Adipocyte (in vitro differentiated cells): ENCODE measurements around the gene SLC16A8.

ENCODE experiments used
- DNase-seq: peaks from one replicate; pipeline ENCODE4 v3.0.0-alpha.2; 2015; ENCODE audit warnings: low read depth
- H3K27me3 ChIP-seq: replicated peaks from 2 replicates; pipeline ENCODE4 v1.7.0; 2013; ENCODE audit warnings: mild to moderate bottlenecking, low read length, moderate library complexity; ENCODE audit not compliant: control insufficient read depth, insufficient read depth
- H3K36me3 ChIP-seq: 2 replicates; pipeline ENCODE4 v1.7.0; 2013; ENCODE audit warnings: low read length, mild to moderate bottlenecking, moderate library complexity; ENCODE audit not compliant: control insufficient read depth, insufficient read depth, severe bottlenecking
- H3K4me1 ChIP-seq: 2 replicates; pipeline ENCODE4 v1.7.0; 2013; ENCODE audit warnings: mild to moderate bottlenecking, low read length, moderate library complexity; ENCODE audit not compliant: control insufficient read depth, insufficient read depth
- H3K4me3 ChIP-seq: 2 replicates; pipeline ENCODE4 v1.7.0; 2013; ENCODE audit warnings: mild to moderate bottlenecking, low read length, moderate library complexity
- H3K9ac ChIP-seq: 2 replicates; pipeline ENCODE4 v1.7.0; 2013; ENCODE audit warnings: mild to moderate bottlenecking, low read length, moderate library complexity
- H3K9me3 ChIP-seq: 2 replicates; pipeline ENCODE4 v1.7.0; 2013; ENCODE audit warnings: mild to moderate bottlenecking, low read length, moderate library complexity; ENCODE audit not compliant: control insufficient read depth

SLC16A8 gene

DNA sequence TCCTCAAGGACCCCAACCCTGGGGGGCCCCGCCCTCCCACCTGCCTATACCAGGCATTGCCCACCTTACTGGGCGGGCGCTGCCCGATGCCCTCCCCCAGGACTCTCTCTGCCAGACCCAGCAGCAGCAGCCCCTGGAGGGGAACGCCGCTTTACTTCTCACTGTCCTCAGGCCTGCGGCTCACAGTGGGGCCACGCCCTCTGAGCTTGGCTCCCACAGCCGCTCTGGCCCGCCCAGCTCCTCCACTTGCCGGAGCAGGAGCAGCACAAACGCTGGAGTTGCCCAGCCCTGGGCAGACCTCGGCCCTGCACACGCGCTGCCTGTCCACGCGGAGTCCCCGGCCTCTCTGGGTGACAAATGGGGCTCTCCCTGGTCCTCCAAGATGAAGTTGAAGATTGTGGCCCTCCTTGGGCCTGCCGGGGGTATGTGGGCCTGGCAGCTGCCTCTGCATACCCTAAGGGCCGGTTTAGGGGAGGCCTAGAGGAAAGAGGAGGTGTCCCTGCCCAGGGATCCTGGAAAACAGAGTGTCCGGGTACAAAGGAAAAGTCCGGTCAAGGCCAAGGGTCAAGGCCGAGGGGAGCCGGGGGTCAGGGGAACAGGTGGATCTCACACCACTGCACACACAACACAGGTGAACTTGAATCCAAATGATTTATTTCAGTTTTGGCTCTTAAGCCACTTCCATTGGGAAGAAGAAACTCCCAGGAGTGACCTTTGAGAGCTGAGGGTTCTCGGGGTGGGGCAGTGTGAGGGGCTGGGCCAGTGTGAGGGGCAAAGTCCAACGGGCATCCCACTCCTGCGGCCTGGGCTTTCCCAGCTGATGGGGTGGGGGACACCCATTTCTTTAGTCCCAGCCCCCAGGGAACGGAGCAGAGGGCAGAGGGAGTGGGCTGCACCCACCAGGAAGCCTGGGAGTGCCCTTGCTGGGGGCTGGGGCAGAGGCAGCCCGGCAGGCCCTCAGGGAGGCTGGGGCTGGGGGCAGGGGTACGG lies 27.2 kb upstream of the SLC16A8 start:
- Histone ChIP-seq H3K9ac (peak overlapping the region; percentile 21), H3K9me3 (no peaks in the 10 kb centered on the region), H3K4me1 (peaks cover 14% of the 10 kb centered on the region), H3K4me3 (no peak overlapping the region), H3K36me3 (peaks cover 4% of the 10 kb centered on the region), H3K27me3 (peaks cover 13% of the 10 kb centered on the region)
- no peak for DNase-seq

GRCh38 chr22:38110008-38110862 lies 26.3 kb upstream of the SLC16A8 start, which contains the start of gene BAIAP2L2:
Gene BAIAP2L2, minus strand, starts transcription at chr22:38110684. Its CDS starts 159 bp downstream, at chr22:38110525.
- no peak within 1 kb of the TSS for H3K4me3 ChIP-seq
- DNase-seq, result no peak
- no peaks in the 10 kb centered on the region for H3K9me3 ChIP-seq
- H3K27me3 ChIP-seq, result peaks cover 13% of the 10 kb centered on the region
- peak within 1 kb of the TSS; percentile 21 for H3K9ac ChIP-seq
- peaks cover 4% of the 10 kb centered on the region for H3K36me3 ChIP-seq
- H3K4me1 ChIP-seq, result peaks cover 14% of the 10 kb centered on the region

GRCh38 chr22:38109371-38110001 lies 25.5 kb upstream of the SLC16A8 start:
- H3K9me3 ChIP-seq, result no peaks in the 10 kb centered on the region
- no peak for DNase-seq
- no peak overlapping the region for H3K4me3 ChIP-seq

DNA sequence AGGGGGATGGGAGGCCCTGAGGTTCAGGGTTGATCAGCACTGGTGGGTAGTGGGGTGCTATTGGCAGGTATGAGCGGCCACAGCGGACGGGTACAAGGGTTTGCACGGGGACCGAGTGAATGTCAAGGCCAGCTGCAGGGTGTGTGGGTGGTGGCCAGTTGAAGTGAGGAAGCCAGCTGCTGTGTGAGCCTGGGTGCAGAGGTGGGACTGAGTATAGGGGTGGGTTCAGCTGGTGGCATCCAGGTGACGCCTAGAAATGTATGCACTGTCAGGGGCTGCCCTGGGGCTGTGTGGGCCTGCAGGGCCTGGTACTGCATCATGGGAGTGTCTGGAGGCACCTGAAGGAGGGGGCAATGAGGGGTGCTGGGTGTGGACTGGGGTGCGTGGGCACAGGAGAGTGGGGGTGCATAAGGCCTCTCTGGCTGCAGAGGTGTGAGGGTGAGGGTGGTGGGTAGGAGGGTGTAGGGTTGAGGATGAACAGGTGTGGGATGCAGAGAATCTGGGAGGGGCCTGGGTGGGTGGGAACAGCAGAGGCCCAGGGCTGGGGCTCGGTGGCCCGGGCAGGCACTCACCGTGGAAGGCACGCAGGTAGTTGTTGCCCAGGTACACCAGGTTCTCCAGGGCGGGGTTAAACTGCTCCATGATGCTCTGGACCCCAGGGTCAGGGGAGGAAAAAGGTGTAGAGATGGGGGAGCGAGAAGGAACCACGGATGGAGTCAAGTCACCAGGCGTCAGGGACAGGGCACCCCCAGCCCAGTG lies 24.8 kb upstream of the SLC16A8 start:
- no peak overlapping the region for H3K4me3 ChIP-seq

More at GRCh38 chr22:38109371-38110001, 25.5 kb upstream of the SLC16A8 start:
- Histone ChIP-seq H3K36me3 (peaks cover 4% of the 10 kb centered on the region), H3K27me3 (peaks cover 13% of the 10 kb centered on the region), H3K9ac (no peak overlapping the region), H3K4me1 (peaks cover 14% of the 10 kb centered on the region)

DNA sequence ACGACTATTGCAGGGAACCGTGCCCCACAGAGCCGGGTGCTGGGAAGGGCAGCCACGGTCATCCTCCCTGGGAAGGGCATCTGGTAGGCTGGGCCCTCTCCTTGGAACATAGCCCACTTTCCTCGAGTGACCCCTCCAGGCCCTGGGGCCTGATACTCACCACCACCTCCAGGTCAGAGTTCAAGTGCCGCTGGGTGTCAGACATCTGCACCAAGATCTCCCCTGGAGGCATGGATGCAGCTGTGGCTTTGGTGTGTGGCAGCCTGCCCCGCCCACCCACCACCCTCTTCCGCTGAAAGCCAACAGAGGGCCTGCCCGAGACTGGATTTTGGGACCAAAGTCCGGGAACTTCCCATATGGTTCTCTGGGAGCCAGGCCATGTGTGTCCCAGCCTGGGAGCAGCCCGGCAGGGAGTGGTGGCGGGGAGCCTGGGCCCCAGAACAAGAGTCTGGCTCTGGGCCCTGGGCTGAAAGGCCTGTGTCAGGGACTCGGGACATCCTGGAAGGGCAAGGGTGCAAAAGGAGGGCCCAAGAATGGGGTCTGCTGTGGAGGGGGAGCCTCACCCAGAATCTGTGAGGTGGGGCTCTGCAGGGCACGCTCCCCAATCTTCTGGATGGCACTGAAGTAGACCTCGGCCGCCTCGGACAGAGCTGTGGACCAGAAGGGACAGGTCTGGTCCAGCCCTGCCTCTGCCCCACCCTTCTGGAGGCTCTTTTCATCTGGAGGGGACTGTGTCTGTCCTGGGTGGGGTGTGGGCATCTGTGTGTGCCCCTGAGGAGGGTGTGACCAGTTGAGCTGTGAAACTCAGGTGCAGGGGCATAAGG lies 23.9 kb upstream of the SLC16A8 start:
- Histone ChIP-seq H3K36me3 (peaks cover 4% of the 10 kb centered on the region), H3K4me1 (peaks cover 14% of the 10 kb centered on the region), H3K4me3 (no peak overlapping the region), H3K9me3 (no peaks in the 10 kb centered on the region), H3K9ac (peak overlapping the region; percentile 21), H3K27me3 (peaks cover 13% of the 10 kb centered on the region)
- peak; percentile 3 for DNase-seq

More for the DNA sequence above, 24.8 kb upstream of the SLC16A8 start:
- Histone ChIP-seq H3K27me3 (peaks cover 13% of the 10 kb centered on the region), H3K9ac (no peak overlapping the region), H3K9me3 (no peaks in the 10 kb centered on the region), H3K36me3 (peaks cover 4% of the 10 kb centered on the region), H3K4me1 (peaks cover 14% of the 10 kb centered on the region)
- DNase-seq, result no peak

- no peaks in the 10 kb centered on the region for H3K9me3 ChIP-seq
Measured at GRCh38 chr22:38106814-38107578, 23.0 kb upstream of the SLC16A8 start.

DNA sequence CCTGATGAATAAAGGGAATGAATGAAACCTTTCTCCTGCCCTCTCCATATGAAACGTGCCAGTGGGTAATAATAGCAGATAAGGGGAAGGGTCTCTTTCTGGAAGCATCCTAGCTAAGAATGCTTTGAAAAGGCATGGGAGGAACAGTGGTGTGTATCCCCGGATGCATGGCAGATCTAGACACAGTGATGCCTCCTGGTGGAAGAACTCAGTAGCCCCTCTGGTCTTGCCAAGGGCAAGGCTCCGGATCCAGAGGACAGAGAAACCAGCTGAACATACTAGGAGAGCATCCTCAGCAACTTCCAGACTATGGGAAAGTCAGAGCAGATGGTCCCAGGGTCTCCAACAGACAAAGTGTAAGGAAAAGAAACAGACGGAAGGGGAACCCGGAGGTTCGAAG lies 20.1 kb upstream of the SLC16A8 start:
- DNase-seq, result no peak
- no peak overlapping the region for H3K9ac ChIP-seq
- no peaks in the 10 kb centered on the region for H3K27me3 ChIP-seq
- no peaks in the 10 kb centered on the region for H3K36me3 ChIP-seq
- H3K9me3 ChIP-seq, result no peaks in the 10 kb centered on the region
- peaks cover 6% of the 10 kb centered on the region for H3K4me1 ChIP-seq
- no peak overlapping the region for H3K4me3 ChIP-seq

More at GRCh38 chr22:38106814-38107578, 23.0 kb upstream of the SLC16A8 start:
- Histone ChIP-seq H3K27me3 (peaks cover 13% of the 10 kb centered on the region), H3K9ac (no peak overlapping the region), H3K36me3 (peaks cover 2% of the 10 kb centered on the region), H3K4me1 (peaks cover 14% of the 10 kb centered on the region), H3K4me3 (no peak overlapping the region)
- DNase-seq, result no peak

- H3K36me3 ChIP-seq, result no peaks in the 10 kb centered on the region
- no peaks in the 10 kb centered on the region for H3K9me3 ChIP-seq
- no peak overlapping the region for H3K9ac ChIP-seq
- H3K4me1 ChIP-seq, result peaks cover 8% of the 10 kb centered on the region
- no peak overlapping the region for H3K4me3 ChIP-seq
- H3K27me3 ChIP-seq, result no peaks in the 10 kb centered on the region
- DNase-seq, result no peak
Measured at GRCh38 chr22:38103641-38104040, 19.7 kb upstream of the SLC16A8 start.

DNA sequence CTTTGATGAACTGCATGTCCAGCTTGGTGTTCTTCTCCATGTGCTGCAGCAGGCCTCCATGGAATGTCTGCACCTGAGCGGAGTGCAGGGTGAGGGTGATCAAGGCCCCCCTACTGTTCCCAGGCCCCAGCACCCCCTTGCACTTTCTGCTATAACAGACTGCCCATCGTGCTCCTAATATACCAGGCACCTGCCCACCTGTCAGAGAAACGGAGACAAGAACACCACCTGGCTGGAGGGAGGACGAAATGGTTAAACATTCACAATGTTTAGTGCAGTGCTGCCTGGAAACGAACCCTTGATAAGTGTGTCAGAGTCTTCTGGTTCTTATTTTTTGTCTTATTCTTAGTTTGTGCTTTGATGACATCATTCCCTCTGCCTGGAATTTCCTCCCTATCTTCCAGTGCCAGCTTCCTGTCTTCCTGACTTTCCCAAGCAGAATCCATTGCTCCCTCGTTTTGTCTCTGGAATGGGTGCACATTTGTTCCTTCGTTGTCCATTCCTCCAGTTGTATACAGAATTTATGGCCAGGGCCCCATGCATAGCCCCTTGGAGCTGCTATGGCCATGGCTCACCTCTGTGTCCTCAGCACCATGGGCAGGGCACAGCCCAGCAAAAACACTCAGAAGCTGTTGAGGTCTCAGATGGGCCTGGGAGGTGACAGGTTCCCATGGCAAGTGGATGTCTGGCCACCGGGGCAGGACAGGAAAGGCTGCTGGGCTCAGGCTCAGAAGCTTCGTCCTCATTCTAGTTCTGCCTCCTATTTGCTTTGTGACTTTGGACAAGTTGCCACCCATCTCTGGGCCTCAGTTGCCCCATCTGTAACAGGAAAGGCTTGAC lies 14.6 kb upstream of the SLC16A8 start:
- no peaks in the 10 kb centered on the region for H3K27me3 ChIP-seq

More for the DNA sequence above, 14.6 kb upstream of the SLC16A8 start:
- Histone ChIP-seq H3K4me3 (no peak overlapping the region), H3K4me1 (peaks cover 9% of the 10 kb centered on the region), H3K36me3 (no peaks in the 10 kb centered on the region), H3K9me3 (no peaks in the 10 kb centered on the region), H3K9ac (no peak overlapping the region)
- DNase-seq, result peak; percentile 14
